SH-SY5Y (cell line): ENCODE results near the gene TRRAP.

Experiments used
- GATA2 ChIP-seq: IDR thresholded peaks from 2 replicates; pipeline ENCODE4 v1.6.1; 2011; ENCODE audit warnings: mild to moderate bottlenecking, low read depth, low read length
- GATA3 ChIP-seq: IDR thresholded peaks from 2 replicates; pipeline ENCODE4 v1.6.1; 2011; ENCODE audit warnings: low read depth, mild to moderate bottlenecking, low read length, moderate library complexity

The TRRAP gene

DNA sequence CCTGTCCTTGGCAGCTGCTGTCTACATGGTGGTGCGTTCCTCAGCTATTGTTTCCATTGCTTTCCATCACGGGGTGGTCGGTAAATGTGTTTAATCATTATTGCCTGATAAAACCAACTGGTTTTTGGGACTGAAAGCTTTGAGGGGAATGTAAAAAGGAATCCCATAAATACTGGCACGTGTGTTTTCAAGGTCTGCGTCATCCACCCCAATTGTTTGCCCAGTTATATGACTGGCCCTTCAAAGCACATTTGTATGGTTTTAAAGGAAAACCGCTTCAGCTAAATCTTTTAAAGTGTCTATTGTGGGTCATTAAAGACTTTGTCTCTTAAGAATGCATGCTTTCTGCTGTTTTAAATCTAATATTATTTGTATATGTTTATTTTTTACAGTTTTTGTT is 65.0 kb downstream of the TRRAP start:
- TF ChIP-seq GATA3 (no peak), GATA2 (no peak)

GRCh38 chr7:98944386-98944785 is 66.1 kb downstream of the TRRAP start:
- TF ChIP-seq GATA3 = no peak

DNA sequence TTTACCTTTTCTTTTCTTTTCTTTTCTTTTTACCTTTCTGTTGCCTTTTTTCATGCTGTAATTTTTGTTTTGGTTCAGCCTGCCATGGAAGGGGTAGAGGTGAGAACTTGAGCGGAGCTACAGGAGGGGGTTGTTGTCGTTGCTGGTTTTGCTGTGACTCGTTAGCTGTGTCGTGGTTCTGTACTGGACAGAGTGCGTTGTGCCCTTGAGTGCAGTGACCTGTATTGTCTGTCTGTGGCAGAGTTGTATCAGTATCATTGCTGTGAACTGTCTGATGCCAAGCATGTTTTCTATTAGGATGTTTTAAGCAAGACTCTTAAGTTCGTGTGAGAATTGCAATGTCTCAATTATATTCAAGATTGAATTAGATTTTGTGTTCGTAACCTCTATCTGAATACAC is 67.5 kb downstream of the TRRAP start:
- no peak for TF ChIP-seq GATA2
- TF ChIP-seq GATA3 = no peak

DNA sequence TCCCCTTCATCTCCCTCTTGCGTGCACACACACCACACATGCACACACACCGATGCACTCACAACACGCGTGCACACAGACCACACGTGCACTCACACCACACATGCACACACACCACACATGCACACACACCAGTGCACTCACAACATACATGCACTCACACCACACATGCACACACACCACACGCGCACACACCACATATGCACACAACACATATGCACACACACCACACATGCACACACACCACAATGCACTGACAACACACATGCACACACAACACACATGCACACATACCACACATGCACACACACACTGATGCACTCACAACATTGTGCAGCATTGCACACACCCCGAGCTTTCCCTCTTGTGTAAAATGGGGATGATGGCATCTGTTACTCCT is 68.1 kb downstream of the TRRAP start:
- TF ChIP-seq GATA2 (no peak), GATA3 (no peak)

DNA sequence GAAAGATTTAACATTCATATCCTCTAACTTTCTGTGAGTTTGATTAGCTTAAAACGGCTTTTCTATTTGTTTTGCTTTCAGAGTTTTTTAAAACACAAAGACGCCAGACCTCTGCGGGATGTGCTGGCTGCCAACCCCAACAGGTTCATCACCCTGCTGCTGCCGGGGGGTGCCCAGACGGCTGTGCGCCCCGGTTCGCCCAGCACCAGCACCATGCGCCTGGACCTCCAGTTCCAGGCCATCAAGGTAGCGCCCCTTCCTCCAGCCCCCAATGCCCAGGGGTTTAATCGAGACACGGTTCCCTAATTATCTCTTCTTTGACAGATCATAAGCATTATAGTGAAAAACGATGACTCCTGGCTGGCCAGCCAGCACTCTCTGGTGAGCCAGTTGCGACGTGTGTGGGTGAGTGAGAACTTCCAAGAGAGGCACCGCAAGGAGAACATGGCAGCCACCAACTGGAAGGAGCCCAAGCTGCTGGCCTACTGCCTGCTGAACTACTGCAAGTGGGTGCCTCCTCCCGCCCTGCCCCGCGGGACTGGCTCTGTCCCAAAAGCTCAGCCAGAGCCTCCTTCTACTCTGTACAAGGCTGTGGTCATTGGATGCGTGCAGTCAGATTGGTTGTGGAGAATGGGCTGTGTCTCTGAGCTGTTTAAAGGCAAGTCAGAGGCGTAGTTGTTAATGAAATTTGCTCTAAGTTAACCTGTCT is 71.2 kb downstream of the TRRAP start:
- TF ChIP-seq GATA2 (no peak), GATA3 (no peak)

DNA sequence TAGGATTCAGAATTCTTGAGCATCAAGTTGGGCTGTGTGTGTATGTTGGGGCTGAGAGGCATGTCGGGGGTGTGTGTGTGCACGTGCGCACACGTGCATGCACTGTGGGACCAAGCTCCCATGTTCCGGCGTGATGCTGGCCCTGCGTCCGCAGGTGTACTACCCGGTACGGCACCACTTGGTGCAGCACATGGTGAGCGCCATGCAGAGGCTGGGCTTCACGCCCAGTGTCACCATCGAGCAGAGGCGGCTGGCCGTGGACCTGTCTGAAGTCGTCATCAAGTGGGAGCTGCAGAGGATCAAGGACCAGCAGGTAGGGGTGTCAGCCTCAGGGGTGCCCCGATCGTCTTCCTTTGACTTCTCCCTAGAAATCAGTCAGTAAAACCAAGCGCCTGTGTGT is 77.7 kb downstream of the TRRAP start:
- TF ChIP-seq GATA2 (no peak), GATA3 (no peak)

- TF ChIP-seq GATA2 (no peak), GATA3 (no peak)
These were observed 78.1 kb downstream of the TRRAP start for GRCh38 chr7:98956469-98956868.

DNA sequence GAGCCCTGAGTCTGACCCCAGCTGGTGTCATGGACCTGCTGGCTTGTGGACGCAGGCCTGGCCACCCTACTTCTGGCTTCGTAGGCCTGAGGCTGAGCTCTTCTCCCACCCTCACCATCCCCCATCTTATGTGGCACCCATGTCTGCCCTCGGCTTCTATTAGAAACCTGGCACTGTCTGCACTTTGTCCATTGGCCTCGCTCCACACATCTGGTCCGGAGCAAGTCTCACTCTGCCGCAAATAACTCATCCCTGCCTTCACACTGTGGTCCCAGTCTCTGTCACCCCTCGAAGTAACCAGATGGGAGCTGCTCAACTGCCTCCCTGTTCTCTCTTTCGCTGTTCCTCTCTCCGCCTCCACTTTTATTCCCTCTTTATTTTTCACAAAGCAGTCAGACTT is 78.6 kb downstream of the TRRAP start:
- TF ChIP-seq GATA3 = no peak
- no peak for TF ChIP-seq GATA2

GRCh38 chr7:98957766-98958165 is 79.4 kb downstream of the TRRAP start:
- TF ChIP-seq GATA3 = no peak
- no peak for TF ChIP-seq GATA2

- no peak for TF ChIP-seq GATA3
- TF ChIP-seq GATA2 = no peak
These were observed 80.6 kb downstream of the TRRAP start for GRCh38 chr7:98958968-98959367.

- TF ChIP-seq GATA3 = no peak
- no peak for TF ChIP-seq GATA2
These were observed 85.0 kb downstream of the TRRAP start for GRCh38 chr7:98963305-98963704.

DNA sequence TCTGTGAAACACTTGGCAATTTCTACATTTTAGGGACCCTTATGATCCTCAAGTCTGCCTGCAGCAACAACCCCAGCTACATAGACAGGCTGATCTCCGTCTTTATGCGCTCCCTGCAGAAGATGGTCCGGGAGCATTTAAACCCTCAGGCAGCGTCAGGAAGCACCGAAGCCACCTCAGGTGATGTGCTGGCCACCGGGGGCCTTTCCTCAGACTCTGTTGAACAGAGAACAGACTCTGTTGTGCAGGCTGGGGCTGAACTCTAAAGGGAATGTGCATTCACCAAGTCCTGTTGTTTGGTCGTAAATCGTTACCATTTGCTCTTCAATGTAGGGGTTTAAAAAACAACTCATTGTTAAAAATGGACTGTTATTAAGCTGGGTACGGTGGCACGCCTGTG is 86.3 kb downstream of the TRRAP start:
- no peak for TF ChIP-seq GATA3
- TF ChIP-seq GATA2 = no peak

- TF ChIP-seq GATA2 = no peak
- TF ChIP-seq GATA3 = no peak
These were observed 90.3 kb downstream of the TRRAP start for GRCh38 chr7:98968621-98969020.

DNA sequence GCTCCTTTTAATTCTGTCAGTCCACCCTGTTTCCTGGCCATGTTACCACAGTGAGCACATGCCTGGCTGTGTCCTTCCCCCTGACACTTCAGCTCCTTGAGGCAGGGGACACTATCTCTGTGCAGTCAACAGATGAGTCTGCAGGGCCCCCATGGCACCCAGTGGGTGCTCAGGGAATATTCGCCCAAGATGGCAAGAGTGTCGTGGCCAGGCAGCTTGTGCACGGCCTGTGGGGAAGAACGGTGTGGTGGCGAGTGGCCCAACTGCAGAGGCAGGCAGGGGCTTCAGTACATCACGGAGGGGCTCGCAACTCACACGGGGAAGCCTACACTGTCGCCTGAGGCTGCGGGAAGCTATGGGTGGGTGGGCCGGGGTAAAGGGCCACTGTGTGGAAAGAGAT is 91.1 kb downstream of the TRRAP start:
- TF ChIP-seq GATA3 = no peak
- TF ChIP-seq GATA2 = no peak

DNA sequence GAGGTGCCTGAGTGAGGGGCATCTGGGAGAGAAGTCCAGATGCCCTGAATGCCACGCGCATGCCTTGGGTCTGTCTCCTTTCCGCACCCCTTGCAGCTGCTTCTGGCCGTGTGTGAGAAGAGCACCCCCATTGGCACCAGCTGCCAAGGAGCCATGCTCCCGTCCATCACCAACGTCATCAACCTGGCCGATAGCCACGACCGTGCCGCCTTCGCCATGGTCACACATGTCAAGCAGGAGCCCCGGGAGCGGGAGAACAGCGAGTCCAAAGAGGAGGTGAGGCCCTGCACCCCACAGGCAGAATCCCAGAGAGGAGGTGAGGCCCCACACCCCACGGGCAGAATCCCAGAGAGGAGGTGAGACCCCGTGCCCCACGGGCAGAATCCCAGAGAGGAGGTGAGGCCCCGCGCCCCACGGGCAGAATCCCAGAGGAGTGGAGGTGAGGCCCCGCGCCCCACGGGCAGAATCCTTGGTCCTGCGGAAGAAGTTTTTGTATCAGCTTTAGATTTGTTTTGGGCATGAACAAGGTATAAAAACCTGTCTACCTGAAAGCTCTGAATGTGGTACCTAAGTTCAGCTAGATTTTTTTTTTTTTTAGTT is 91.8 kb downstream of the TRRAP start:
- TF ChIP-seq GATA2 = no peak
- no peak for TF ChIP-seq GATA3

- no peak for TF ChIP-seq GATA3
- no peak for TF ChIP-seq GATA2
These were observed 92.5 kb downstream of the TRRAP start for GRCh38 chr7:98970805-98971204.

DNA sequence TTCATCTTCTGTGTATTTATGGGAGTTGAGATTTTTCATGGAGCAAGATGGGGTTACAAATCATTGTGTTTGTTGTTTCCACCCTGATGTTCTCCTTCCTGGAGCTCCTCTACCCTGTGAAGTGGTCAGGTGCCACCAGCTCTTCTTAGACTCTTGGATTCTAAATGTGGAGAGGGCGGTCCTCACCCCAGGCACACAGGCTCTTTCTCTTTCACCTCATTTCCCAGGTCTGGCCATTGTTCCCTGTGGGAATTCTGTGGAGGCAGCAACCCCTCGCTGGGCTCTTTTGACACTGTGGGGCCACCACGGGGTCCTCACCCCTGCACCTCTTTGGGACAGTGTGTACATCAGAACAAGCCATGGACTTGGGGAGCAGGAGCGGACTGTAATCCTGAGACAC is 95.9 kb downstream of the TRRAP start:
- no peak for TF ChIP-seq GATA3
- TF ChIP-seq GATA2 = no peak
